HS-5 (cell line): ENCODE measurements around the gene FARP1.

Source experiments
- DNase-seq: peaks from one replicate; pipeline ENCODE4 v3.0.0-alpha.2; 2012; ENCODE audit warnings: low read depth

The FARP1 gene

GRCh38 chr13:98142380-98143156, at the start of gene FARP1:
TSS of gene FARP1 (plus strand) at chr13:98143094. CDS start at chr13:98213243, 70,149 bp downstream.
- DNase-seq: no peak

- no peak for DNase-seq
Observed at GRCh38 chr13:98094678-98095266, 48.1 kb upstream of the FARP1 start.

GRCh38 chr13:98096059-98096458, 46.8 kb upstream of the FARP1 start:
- no peak for DNase-seq

GRCh38 chr13:98097749-98098148, 45.1 kb upstream of the FARP1 start:
- no peak for DNase-seq

GRCh38 chr13:98098516-98098915, 44.4 kb upstream of the FARP1 start:
- DNase-seq: peak; percentile 32

- DNase-seq: no peak
Observed at GRCh38 chr13:98099627-98100026, 43.3 kb upstream of the FARP1 start.

GRCh38 chr13:98100481-98100880, 42.4 kb upstream of the FARP1 start:
- no peak for DNase-seq

GRCh38 chr13:98103531-98103930, 39.4 kb upstream of the FARP1 start:
- DNase-seq: peak; percentile 9

GRCh38 chr13:98103942-98104880, 38.7 kb upstream of the FARP1 start:
- DNase-seq: no peak

- no peak for DNase-seq
Observed at GRCh38 chr13:98105929-98106336, 37.0 kb upstream of the FARP1 start.

- no peak for DNase-seq
Observed at GRCh38 chr13:98108341-98108740, 34.6 kb upstream of the FARP1 start.

GRCh38 chr13:98109226-98109853, 33.6 kb upstream of the FARP1 start:
- DNase-seq: no peak

GRCh38 chr13:98110749-98111148, 32.1 kb upstream of the FARP1 start:
- no peak for DNase-seq

- no peak for DNase-seq
Observed at GRCh38 chr13:98111168-98112098, 31.5 kb upstream of the FARP1 start.

GRCh38 chr13:98112456-98112855, 30.4 kb upstream of the FARP1 start:
- DNase-seq: no peak

GRCh38 chr13:98118865-98119264, 24.0 kb upstream of the FARP1 start:
- no peak for DNase-seq

GRCh38 chr13:98123176-98123575, 19.7 kb upstream of the FARP1 start:
- DNase-seq: no peak

- DNase-seq: no peak
Observed at GRCh38 chr13:98129059-98129746, 13.7 kb upstream of the FARP1 start.

GRCh38 chr13:98133946-98134345, 8.9 kb upstream of the FARP1 start:
- DNase-seq: no peak

GRCh38 chr13:98134901-98135300, 8.0 kb upstream of the FARP1 start:
- no peak for DNase-seq
